CD4-positive, alpha-beta T cell treated with Interleukin-17A for 4 hours (primary cell): ENCODE measurements around the gene LIX1.

Experiments
- DNase-seq: peaks from one replicate; pipeline ENCODE4 v3.0.0-alpha.2; 2020; ENCODE audit warnings: mixed read lengths

The LIX1 gene

GRCh38 chr5:97073420-97073819 is 69.0 kb downstream of the LIX1 start:
- DNase-seq: no peak

GRCh38 chr5:97072696-97073095 is 69.7 kb downstream of the LIX1 start:
- no peak for DNase-seq

DNA sequence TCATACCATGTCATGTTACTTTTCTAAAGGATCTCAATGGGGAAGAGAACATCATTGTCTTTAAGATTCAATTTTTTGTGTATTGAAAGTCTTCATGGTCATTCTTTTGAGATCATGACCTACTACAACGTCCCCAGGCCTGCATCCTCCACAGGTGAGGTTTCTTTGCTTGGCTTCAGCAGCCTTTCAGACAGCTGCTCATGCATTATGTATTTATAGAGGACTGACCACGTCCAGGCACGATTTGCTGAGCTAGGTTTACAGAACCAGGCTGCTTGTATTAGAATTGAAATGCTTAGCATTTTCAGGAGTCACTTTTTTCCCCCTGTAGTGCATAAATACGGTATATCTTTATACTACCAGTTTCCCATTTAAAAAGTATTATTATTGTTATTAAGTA is 70.4 kb downstream of the LIX1 start:
- DNase-seq: no peak

DNA sequence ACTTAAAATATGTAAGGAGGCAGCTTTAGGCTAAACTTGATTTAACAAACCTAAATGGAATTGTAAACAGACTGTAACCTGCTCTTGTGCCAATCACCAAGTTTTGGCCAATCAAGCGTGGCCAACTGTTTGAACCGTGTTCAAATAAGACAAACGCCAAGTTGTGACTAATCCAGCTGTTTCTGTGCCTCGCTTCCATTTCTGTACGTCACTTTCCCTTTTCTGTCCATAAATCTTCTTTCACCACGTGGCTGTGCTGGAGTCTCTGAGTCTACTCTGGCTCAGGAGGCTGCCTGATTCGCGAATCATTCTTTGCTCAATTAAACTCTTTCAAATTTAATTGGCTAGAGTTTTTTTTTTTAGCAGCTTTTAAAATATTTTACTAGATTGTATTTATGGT is 71.3 kb downstream of the LIX1 start:
- no peak for DNase-seq

DNA sequence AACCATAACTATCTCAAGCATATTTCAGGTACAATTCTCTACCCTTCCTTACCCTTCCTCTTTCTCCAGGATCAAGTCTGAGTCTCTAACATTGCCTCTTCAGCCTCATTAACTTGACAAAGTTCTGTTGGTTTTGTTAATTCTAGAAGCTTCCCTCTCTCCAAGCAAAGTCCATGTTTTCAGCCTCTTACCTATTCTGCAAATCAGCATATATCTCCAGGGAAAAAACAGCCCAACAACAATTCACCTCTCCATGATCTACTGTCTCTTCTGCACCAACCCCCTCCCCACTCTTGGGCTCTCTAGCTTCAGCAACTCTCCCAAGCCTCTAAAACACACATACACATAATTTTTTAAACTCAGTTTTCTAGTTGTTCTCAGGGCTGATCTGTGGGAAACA is 72.2 kb downstream of the LIX1 start:
- DNase-seq: no peak

DNA sequence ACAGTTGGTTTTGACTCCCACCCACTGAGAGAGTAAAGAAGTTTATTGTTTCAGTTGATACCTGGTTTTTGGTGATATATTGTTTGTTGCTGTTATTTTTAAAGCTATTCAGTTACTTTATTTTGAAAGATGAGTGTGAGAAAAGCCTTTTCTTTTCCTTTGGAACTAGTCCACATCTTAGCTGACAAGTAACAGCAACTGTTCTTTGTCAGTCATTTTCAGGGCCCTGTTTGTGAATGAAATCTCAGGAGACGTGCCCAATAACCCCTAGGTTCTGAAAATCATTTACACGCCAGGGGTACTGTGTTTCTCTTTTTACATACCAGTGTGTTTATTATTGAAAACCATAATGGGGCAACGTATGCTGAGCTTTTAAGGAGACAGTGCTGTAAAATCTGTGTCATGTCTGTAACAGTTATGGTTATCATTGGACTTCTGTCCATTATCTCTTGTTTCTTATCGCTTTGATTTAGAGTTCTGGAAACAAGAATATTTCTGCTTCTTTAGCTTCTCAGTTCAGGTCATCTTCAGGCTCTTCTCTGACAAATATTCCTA is 75.0 kb downstream of the LIX1 start:
- DNase-seq: no peak

- no peak for DNase-seq
These were observed 76.9 kb downstream of the LIX1 start for GRCh38 chr5:97065475-97065874.

DNA sequence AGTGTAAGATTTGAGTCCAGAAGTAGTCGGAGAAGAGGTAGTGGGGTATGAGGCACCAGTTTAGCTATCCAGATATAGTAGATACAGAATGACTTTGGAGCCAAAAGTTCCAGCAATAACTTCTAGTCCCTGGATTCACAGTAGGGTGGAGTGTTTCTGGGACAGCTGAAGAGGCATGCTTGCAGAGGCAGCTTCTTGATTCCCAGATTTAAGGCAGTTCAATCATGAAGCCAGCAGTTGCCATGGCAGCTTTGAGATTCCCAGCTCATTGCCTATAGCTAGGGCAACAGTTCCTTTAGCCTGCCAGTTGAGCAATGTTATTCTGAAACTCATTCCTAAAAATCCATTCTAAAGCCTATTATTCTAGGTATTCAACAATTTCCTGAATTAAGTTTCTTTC is 79.2 kb downstream of the LIX1 start:
- no peak for DNase-seq

GRCh38 chr5:97062046-97062445 is 80.4 kb downstream of the LIX1 start:
- no peak for DNase-seq

DNA sequence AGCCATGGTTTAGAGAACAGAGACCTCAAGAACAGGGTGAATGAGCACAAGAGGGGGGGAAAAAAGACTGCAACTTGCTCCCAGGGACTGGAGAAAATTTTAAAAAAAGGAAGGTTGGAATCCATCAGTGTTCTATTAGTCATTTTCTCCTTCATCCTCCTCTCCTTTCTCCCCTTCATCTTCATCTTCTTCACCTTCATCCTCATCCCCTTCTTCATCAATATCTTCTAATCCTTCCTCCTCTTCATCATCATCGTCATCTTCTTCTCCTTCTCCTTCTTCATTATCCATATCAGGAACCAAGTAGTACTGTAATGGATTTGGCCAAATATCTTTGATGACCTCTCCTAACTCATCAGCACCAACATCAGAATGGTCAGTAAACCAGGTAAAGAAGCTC is 86.1 kb downstream of the LIX1 start:
- DNase-seq: no peak

GRCh38 chr5:97049175-97049574 is 93.2 kb downstream of the LIX1 start:
- no peak for DNase-seq

- DNase-seq: no peak
These were observed 95.3 kb downstream of the LIX1 start for GRCh38 chr5:97047076-97047475.

- DNase-seq: no peak
These were observed 96.0 kb downstream of the LIX1 start for GRCh38 chr5:97046270-97046982.

GRCh38 chr5:97044052-97044451 is 98.4 kb downstream of the LIX1 start:
- no peak for DNase-seq

DNA sequence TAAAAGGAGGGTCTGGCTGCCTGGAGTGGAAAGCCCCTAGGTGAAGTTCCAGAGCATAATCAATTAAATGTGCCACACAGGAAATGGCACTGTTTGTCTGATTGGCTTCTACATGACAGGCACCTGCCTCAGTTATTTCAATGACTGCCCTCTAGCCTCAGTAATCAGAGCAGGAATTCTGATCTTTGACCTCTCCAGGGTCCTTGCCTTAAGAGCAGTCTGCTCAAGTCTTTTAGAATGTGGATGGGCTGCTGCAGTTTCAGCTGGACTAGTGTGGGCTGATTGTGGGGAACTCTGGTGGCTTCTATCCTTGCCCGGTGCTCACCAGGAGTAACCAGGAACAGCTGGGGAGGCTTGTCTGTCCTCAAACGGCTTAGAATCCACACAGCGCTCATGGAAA is 98.9 kb downstream of the LIX1 start:
- no peak for DNase-seq

DNA sequence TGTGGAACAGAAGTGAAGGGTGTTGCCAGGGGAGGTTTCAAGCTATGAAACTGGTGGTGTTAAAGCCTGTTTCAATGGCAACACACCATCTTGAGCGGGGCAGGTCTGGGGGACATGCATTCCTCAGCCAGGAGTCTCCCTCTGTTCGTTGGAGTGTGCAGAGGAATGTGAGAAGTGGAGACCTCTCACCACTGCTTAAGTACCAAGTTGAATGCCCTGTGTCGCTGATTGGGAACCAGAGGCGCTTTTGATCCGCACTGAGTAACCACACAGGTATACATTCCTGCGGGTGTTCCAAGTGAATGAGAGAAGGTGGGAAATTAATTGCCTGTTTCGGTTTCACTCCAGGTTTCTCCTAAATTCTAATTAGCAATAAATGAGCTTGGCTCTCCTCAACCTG is 99.4 kb downstream of the LIX1 start:
- DNase-seq: no peak
